HG03378 (cell line): ENCODE measurements around the gene SUGP1.
"Not testable (repeated sequence)": the region's sequence is repeated elsewhere in the genome, so short reads cannot be mapped to it uniquely, and the experiment has no call there.

Experiments used
- ATAC-seq: cut with Tn5 transposase; IDR thresholded peaks from one replicate; pipeline ENCODE4 v1.9.1; 2021; ENCODE audit warnings: mild to moderate bottlenecking, moderate library complexity; ENCODE audit not compliant: unreplicated experiment

Gene SUGP1

DNA sequence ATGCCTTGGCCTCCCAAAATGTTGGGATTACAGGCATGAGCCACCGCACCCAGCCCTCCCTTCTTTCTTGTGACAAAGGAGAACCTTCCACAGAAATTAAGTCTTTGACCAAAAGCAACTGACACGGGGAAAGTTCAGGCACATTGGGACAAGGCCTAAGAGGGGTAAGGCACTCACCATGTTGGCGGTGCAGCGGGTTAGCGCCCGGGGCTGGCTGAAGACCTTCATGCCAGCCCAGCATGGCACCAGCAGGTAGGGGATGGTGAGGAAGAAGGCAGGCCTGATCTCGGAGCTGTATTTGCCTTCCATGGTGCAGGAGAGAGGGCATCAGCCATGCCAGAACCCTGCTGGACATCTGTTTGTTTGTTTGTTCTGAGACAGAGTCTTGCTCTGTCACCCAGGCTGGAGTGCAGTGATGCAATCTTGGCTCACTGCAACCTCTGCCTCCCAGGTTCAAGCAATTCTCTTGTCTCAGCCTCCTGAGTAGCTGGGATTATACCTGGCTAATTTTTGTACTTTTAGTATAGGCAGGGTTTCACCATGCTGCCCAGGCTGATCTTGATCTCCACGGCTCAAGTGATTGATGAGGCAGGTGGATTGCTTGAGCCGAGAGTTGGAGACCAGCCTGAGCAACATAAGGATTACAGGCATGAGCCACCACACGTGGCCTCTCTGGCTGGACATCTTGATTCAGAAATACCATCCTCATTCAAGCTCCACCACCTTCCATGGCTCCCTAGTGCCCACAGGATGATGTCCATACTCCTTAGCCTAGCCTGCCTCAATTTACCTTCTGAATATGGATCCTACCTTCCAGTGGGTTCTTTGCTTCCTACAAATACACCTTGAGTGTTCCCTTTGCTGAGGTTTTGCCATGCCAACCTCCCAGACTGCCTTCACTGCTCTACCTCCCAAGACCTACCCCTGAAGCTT lies 51.6 kb downstream of the SUGP1 start:
- ATAC-seq, result no peak

DNA sequence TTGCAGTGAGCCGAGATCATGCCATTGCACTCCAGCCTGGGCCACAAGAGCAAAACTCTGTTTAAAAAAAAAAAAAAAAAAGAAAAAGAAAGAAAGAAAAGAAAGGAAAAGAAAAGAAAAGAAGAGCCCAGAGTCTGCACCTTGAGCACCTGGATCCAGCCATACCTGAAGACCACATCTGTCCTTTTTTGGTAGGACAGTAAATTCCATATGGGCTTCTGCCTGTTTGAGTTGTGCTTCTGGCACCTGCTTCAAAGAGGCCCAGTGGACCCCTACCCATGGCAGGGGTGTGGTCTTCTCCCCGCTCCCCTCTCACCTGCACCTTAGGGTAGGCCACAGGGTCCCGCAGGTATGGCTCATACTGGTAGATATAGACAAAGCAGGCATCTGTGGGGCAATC lies 53.0 kb downstream of the SUGP1 start:
- no peak for ATAC-seq

DNA sequence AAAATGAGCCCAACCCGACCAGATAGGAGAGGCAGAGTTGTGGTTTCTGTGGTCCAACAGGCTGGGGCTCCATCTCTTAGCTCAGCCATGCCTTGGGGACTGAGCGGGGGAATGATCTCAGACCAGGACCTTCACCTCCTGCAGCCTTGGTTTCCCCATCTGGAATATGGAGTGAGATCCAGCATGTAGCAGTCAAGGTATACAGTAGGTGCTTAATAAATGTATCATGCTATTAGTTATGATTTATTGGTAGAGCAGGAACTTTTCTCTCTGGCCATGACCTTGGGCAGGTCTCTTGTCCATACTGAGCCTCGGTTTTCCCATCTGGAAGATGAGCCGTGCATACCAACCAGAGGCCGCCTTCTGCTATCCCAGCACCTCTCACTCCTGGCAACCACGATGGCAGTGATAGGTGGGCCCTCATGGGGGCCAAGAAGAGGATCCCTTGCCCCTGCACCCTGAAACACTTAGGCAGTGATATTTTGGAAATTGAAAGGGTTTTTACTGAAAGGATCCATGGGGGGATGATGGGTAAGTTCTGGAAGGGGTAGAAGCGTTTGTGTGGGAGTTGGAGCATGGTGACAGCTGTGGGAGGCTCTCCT lies 56.3 kb downstream of the SUGP1 start:
- no peak for ATAC-seq

DNA sequence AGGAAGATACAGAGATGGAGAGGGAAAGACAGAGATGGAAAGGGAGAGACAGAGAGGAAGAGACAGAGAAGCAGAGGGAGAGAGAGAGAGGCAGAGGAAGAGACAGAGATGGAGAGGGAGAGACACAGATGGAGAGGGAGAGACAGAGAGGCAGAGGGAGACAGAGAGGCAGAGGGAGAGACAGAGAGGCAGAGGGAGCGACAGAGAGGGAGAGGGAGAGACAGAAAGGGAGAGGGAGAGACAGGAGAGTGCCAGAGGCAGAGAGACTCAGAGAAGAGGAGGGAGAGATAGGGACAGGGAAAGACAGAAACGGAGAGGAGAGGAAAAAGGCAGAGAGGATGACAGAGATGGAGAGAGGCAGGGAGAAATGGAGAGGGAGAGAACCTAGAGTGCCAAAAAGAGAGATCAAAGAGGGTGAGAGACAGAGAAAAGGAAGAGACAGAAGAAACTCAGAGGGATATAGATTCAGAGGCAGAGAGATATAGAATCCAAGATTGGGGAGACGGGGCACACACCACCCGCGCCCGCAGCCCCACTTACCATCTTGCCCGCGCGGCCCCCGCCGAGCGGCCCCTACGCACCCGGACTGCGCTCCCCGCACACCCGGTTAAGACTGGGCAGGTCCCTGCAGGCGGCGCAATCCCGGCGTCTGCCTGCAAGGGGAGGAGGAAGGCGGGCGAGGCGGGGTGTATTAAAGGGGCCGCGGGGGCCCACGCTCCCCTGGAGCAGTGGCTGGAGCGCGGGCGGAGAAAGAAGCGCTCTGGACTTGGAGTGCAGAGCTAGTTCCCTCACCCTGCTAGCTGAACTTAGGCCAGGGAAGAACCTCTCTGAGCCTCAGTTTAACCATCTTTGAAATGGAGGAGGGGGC lies 57.9 kb downstream of the SUGP1 start:
- ATAC-seq, result no peak

DNA sequence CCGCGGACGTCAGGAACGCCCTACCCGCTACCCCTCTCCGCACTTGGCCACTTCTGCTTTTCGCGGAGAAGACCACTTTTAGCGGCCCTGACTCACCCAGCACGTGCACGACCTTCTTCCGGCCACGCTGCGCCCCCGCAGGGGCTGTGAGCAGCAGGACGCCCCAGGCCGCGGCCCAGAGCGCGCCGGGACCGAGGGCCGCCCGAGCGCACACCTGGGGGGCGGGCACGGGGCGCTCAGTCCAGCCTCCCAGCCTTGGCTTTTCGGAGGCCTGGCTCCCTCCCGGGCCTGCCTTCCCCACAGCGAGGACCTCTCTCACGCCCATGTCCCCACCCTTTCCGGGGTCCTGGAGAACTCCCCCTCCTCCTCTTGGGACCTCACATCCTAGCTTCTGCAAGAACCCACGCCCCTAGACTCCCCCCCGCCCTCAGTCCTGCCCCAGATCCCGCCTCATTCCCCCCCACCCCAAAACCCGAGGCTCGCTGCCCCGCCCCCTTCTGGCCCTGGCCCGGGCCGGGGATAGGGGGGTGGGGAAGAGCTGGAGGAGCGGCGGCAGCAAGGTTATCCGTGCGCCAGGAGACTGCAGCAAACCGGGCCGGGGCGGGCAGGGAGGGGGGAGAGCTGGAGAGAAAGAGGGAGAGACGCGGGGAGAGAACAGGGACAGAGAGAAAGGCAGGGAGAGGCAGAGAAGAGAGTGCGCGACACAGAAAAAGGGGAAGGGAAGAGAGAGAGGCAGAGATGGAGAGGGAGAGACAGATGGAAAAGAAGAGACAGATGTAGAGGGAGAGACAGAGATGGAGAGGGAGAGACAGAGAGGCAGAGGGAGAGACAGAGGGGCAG lies 58.7 kb downstream of the SUGP1 start:
- no peak for ATAC-seq

DNA sequence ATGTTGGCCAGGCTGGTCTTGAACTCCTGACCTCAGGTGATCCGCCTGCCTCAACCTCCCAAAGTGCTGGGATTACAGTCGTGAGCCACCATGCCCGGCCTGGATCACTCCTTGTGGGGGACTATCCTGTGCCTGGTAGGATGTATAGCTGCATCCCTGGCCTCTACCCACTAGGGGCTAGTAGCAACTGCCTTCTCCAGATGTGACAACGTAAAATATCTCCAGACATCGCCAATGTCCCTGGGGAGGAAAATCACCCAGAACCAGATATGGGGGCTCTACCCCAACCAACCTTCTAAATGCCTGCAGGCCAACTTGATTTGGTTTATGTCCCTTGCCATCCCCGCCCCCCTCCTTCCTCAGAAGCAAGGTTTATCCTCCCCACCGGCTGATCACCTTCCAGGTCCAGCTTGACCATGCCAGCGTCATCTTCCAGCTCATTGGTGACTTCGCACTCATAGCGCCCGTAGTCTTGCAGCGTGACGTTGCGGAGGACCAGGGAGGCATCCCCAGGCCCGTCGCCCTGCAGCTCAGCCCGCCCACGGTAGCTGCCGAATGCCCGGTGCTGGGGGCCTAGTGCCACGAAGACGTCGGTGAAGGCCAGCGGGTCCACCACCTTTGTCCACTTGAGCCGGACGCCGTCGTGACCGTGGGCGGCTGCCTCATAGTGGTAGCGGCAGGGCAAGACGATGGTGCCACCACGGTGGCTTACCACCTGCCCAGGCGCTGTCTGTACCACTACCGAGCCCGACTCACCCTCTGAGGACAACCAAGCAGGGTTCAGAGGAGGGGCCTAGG lies 59.7 kb downstream of the SUGP1 start:
- no peak for ATAC-seq

DNA sequence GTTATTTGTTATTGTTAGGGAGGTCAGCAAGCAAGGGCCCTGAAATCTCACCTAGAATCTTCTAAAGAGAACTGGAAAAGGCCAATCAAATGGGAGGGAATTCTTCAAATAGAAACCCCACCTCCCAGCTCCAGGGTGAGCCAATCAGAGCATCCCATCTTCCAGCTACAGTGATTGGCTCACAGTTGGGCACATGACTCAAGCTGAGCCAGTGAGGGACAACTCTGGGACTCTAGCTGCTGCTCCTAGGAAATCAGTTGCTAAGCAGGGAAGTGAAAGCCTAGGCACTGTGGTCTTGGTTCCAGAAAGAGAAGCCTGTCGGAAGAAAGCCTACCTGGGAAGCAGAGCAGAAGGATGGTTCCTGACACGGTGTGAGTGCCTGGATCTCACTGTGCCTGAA lies 60.6 kb downstream of the SUGP1 start:
- no peak for ATAC-seq

DNA sequence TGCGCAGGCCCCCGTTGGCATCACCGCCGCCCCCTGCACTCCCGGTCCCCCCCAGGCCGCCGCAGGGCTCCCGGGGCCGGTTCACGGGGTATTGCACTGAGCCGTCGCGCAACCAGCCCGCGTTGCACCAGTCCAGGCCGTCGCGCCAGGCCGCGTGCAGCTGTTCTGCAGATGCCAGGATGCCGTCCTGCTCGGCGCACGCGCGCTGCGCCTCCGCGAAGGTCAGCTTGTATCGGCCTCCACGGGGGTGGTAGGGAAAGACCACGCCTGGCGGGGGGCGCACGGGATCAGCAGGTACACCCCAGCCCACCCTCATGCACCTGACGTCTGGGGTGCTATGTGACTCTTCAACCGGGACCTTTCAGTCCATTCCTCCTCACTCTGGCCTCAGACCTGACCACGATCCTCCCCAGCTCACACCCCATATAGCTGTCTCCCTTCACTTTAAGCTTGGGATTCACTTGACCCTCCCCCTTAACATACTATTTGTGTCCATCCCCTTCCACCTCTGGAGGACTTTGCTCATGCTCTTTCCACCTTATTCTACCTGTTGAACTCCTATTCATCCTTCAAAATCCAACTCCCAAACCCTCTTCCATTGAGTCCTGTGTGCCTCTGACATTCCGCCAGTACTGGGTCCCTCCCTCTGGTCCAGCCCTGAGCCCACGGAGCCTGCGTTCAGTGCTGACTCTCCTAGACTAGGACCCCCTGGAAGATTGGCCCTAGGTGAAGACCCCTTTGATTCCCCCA lies 61.5 kb downstream of the SUGP1 start:
- no peak for ATAC-seq

DNA sequence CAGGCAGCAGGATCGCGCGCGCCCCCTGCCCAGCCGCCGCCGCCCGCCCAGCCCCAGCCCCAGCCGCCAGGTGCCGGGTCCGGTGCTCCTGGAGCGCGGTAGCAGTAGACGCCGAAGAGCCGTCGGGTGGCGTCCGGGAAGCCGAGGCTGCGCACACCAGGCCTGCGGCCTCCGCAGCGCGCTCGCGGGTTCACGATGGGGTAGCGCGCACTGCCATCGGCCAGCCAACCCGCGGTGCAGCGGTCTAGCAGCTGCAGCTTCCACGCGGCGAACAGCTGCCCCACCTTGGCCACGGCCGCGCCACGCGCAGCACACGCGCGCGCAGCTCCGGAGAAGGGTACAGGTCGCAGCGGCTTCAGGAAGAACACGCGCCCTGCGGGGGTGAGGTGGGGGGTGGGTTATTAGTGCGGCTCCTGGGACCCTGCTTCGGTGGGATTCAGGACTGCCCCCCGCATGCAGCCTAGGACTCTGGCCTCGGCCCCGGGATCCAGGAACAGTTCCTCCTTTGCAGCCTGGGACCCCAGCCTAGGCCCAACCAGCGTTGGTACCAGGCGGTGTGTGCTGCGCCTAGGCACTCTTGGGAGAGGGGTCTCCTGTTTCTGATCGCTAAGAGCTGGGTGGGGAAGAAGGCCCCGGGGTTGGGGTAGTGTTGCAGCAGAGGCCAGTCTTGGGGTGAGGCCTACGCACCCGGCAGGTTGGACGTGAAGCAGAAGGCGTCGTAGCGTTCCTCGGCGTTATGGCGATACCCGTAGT lies 62.3 kb downstream of the SUGP1 start:
- ATAC-seq, result no peak

DNA sequence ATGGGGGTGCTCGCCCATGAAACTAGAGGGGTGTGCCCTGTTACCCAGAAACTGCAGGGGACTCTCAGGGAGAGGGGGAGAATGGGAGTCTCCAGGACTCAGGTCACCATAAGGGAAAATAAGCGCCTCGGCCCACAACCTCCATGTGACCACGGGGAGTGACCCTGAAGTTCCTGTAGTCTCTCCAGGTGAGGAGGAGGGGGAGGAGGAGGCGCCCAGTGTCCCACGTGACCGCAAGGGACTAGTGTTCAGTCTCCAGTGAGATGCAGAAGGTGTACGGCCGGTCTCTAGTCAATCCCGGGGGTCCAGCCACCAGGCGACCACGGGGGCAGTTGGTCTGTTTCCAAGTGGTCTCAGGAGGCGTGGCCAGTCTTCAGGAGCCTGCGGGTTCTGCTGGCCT lies 63.2 kb downstream of the SUGP1 start:
- ATAC-seq, result no peak

DNA sequence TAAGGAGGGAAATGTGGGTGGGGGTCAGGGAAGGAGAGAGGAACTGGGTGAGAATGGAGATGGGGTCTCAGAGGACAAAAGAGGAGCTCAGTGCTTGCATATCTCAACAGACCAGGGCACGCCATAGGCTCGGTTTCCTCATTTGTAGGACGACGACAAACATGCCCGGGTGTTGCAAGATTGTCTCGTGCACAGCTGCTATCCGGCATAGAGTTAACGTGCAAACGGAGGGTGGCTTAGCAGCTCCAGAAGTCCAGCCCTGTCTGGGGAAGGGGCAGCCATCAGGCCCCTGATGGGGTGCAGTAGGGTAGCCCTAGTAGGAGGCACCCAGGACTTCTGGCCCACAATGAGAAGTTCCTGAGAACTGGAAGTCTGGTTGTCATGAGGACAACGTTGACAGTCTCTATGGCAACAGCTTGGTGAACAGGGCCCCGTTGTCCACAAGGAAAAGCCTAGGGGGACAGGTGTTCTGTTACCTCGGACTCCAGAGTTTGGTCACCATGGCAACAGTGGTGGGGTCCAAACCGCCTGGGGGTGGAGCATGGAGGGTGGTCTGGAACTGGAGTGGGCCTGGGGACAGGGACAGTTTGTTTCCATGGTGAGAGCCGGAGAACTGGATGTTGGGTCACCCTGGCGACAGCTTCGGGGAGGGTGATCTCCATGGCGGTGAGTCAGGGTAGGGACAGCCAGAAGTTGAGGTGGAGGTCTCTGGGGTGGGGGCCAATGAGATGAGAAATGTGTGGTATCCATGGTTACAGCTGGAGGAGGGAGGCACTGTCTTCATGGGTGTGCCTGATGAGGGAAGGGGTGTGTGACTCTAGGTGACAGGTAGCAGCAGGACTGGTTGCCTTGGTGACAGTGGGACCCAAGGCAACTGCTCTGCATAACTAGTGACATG lies 64.0 kb downstream of the SUGP1 start:
- ATAC-seq, result no peak

DNA sequence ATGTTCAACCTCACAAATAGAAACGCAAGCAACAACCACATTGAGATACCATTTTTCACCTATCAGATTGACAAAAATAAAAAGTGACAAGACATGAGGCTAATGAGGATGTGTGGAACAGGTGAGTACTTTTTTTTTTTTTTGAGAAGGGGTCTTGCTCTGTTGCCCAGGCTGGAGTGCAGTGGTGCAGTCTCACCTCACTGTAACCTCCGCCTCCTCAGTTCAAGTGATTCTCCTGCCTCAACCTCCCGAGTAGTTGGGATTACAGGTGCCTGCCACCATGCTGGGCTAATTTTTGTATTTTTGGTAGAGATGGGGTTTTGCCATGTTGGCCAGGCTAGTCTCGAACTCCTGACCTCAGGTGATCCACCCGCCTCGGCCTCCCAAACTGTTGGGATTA lies 66.9 kb downstream of the SUGP1 start:
- not testable (repeated sequence) for ATAC-seq

DNA sequence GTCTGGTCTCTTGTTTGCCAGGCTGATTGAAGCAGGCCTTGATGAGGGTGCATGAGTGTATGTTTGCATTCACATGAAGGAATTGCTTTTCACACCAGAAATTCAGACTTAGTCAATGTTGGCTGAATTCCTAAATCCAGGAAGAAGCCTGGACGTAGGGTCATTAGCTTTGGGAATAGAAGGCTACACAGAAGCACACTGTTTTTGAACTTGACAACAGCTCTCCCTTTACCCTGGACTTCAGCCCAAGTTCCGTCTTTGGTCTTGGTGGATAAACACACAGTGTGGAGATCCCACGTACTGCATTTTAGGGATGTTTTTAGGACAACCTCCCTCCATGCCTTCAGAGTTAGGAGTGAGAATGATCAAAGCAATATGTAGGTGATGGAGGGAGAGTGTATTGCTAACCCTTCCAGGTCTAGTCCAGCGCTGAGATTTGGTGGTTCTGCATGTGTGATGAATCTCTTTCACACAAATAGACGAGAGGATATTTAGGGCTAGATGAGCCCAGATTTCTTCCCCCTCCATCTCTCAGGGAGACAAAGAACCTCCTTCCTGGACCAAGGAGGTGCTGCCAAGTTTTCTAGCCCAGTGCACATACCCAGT lies 70.0 kb downstream of the SUGP1 start:
- no peak for ATAC-seq

DNA sequence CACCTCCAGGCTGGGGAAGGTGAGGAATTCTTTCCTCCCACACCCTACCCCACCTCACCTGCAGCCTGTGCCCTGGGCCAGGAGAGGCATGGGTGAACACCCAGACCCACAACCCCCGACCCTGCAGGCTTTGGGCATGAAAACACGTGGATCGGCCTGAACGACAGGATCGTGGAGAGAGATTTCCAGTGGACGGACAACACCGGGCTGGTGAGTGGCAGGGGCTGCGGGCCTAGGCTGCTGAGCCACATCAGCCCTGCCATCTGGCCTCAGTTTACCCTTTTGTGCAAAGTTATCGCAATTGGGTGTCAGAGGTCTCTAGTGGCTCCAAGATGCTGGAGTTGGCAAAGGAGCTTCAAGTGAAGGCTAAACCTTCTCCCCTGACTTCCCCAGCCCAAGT lies 79.8 kb downstream of the SUGP1 start:
- ATAC-seq, result no peak

DNA sequence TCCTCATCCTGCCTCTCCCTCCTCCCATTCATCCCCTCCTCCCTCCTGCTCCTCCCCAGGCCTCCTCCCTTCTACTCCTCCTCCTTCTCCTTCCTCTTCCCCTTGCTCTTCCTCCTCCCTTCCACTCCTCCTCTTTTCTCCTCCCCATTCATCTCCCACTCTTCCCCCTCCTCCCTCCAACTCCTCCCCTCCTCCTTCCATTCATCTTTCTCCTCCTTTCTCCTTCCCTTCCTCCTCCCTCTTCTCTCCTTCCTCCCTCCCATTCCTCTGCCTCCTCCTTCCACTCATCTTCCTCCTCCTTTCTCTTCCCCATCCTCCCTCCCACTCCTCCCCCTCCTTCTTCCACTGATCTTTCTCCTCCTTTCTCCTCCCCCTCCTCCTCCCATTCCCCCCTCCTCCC lies 80.6 kb downstream of the SUGP1 start:
- no peak for ATAC-seq

DNA sequence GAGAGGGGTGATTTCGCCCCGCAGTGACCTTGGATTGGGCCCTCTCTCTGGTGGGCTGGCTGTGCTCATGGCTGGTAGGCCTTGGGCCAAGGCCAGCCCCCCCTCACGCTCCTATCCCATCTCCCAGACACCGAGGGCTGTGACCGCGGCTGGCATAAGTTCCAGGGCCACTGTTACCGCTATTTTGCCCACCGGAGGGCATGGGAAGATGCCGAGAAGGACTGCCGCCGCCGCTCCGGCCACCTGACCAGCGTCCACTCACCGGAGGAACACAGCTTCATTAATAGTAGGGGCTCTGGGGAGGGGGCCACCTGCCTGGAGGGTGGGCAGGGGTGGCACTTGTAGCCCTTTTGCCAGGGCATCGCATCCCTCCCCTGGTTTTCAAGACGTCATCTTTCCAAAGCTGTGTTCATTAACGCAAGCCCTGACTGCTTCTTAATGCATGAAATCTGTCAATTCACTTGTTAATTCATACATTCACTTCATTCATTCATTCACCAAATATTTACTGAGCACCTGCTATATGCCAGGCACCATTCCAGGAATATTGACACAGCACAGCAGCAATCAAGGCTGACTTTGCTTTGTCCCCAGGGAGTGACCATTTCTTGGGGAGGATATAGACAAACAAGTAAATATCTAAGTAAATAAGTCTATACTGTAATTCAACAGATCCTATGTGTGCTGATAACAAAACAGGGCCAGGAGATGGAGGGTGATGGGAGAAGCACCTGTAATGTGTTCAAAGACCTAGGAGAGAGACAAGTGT lies 82.0 kb downstream of the SUGP1 start:
- no peak for ATAC-seq
